Dedifferentiated amniotic fluid mesenchymal stem cell (primary cell): Measurements from ENCODE around the gene CCDC177.

Source experiments
- DNase-seq: peaks from one replicate; pipeline ENCODE4 v3.0.0-alpha.2; 2016; ENCODE audit errors: extremely low spot score

CCDC177 gene

DNA sequence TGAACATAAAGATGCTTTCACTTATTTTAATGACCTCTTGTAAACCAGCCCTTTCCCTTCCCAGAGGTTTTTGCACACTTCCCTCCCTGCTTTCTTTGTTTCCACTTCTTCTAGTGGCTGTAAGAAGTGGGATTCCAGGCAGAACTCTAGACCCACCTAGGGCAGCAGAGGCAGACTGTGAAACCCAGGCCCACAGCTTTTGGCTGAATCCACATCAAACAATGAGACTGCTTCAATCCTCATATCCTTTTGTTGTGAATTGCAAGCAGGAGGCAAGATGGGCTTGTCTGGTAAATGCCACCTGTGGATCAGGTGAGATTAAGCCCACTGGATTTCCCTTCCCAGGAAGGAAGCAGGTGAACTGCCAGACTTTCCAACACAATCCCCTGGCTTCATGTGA, 12.8 kb downstream of the CCDC177 start:
- no peak for DNase-seq

- no peak for DNase-seq
These were observed 13.8 kb downstream of the CCDC177 start for GRCh38 chr14:69560826-69561225.

- DNase-seq, result no peak
These were observed 15.1 kb downstream of the CCDC177 start for GRCh38 chr14:69559581-69560011.

DNA sequence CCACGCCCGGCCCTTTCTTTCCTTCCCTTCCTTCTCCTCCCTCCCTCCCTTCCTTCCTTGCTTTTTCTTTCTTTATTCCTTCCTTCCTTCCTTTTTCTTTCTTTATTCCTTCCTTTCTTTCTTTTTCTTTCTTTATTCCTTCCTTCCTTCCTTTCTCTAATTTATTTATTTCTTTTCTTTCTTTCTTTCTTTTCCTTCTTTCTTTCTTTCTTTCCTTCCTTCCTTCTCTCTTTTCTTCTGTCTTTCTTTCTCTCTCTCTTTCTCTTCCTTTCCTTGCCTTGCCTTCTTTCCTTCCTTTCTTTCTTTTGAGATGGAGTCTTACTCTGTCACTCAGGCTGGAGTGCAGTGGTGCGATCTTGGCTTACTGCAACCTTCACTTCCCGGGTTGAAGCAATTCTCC, 15.9 kb downstream of the CCDC177 start:
- no peak for DNase-seq

- DNase-seq, result no peak
These were observed 20.2 kb downstream of the CCDC177 start for GRCh38 chr14:69554500-69554899.

- DNase-seq, result no peak
These were observed 21.4 kb downstream of the CCDC177 start for GRCh38 chr14:69553252-69553651.

GRCh38 chr14:69551511-69551910, 23.2 kb downstream of the CCDC177 start:
- no peak for DNase-seq

DNA sequence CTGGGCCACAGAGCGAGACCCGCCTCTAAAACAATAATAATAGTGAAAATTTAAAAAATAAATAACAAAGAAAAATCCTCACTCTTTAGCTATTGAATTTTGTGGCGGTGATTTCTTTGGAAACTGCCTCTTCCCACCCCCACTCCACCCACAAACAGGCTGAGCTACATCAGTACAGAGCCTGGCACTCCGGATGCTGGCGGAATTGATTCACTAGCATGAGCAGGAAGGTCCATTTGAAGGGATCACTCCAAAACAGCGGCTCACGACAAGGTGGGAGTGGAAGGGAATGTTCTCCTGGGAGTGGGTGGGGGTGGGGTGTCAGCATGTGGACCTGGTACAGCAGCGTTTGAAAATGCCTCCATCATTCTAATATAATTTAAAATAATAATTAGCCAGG, 26.1 kb downstream of the CCDC177 start:
- no peak for DNase-seq

DNA sequence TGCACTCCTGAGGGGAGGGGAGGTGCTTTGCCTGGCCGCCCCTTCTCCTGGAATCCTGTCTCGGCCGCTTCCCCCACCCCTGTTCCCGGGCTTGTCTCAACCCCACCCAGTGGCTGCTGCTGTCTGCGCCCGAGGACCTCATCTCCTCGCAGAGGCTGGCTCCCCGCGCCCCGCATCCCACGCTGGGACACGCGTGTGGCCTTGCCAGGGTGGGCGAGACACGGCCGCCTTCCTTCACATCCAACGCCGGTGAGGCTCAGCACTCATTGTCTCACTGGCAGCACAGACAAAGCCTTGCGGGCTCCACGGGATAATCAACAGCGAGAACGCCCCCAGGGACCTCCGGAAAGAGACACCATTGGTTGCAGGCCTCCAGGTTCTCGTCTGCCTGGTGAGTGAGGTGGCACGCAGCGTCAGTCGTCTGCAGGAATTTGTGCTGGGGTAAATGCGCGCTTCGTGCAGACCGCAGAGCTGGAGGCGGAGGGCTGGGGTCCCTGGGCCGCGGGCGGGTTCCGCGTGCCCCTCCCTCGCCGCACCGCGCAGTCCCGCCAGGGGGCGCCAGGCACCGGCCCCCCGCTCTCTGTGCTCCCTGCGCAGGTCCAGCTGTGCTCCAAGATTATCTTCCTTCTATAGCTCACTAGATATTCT, 26.8 kb downstream of the CCDC177 start:
- DNase-seq, result no peak

DNA sequence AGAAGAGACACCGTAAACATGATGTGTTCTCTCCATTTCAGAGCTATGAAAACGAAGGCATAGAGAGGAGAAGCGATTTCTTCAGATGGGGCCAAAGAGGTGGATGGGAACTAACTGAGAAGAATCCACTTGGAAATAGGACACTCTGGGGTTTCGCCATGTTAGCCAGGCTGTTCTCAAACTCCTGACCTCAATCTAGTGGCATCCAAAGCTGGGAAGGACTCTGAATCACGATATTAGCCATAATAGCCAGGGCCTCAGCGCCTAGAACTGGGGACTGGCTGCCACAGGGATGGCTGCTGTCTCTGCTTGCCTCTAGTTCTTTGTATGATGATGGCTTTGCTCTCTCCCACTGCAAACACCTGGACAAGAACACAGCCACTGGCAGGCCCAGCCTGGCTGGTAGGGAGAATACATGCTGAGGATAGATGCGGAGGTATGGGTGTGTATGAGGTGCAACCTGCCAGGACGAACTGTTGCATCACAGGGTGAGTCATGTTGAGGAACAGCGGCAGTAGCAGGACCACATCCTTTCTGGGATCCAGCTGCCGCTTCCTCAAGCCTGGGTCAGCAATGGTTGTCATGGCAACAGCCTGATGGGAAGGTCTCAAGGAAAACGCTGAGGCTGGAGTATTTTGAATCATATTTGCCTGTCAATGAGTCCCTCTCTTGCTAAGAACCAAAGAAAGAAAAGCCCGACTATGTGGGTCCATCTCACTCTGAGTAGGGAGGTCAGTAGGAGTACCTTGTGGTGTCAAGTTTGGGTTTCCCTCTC, 31.1 kb downstream of the CCDC177 start:
- DNase-seq, result no peak

GRCh38 chr14:69542311-69542710, 32.4 kb downstream of the CCDC177 start:
- DNase-seq, result no peak

DNA sequence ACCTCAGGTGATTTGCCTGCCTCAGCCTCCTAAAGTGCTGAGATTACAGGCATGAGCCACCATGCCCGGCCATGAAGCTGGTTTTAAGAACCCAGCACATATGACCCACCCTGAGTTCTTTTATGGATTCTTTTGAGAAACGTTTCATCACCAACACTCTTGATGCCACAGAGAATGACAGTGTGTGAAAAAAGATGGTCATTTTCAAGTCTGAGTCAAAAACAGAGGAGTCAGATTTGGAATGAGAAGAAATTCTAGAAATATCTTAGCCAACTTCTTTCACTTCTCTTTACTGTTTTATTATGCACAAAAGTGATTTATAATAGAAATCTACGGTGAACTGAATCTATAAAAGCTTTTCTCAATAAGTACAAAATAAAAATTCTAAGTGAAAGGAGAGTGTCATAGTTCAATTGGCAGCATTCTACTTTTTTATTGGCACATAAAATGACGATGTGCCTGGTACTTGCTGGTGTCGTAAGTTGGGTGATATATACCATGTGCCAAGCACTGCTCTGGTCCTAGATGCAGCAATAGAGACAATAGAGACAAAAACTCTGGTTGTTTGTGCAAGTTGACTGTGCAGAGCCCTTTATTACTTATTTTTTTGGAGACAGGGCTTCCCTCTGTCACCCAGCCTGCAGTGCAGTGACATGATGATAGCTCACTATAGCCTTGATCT, 33.9 kb downstream of the CCDC177 start:
- DNase-seq, result no peak

GRCh38 chr14:69539631-69540410, 34.9 kb downstream of the CCDC177 start:
- DNase-seq, result no peak

GRCh38 chr14:69538766-69539165, 35.9 kb downstream of the CCDC177 start:
- no peak for DNase-seq

DNA sequence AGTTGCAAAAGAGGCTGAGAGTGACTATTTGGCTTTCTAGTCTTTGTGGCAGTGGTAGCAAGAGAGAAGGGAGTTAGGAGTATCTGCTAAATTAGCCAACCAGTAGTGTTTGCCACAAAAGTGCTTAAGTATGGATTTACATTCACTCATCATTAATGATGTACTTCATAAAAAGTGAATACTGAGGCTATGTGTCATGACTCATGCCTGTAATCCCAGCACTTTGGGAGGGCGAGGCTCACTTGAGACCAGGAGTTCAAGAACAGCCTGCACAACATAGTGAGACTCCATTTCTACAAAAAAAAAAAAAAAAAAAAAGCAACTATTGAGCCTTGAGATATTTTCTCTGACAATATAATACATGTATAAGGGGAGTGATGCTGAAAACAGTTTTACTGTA, 36.8 kb downstream of the CCDC177 start:
- no peak for DNase-seq

DNA sequence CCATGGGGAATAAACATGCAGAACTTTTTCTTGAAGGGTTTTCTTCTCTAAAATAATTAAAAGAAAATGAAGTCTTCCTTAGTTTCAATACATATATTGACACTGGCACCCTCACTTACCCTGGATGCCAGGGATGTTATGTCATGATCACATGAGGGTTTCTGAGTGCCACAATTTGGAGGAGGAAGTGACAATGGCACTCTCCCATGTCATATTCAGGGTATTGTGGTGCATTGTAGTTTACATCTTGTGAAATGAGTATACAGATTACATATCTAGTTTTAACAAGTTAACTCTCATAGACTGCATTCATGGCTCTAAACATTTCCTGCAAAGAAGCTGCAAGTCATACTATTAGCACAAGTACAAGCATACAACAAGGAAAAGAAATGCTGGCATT, 37.7 kb downstream of the CCDC177 start:
- no peak for DNase-seq

DNA sequence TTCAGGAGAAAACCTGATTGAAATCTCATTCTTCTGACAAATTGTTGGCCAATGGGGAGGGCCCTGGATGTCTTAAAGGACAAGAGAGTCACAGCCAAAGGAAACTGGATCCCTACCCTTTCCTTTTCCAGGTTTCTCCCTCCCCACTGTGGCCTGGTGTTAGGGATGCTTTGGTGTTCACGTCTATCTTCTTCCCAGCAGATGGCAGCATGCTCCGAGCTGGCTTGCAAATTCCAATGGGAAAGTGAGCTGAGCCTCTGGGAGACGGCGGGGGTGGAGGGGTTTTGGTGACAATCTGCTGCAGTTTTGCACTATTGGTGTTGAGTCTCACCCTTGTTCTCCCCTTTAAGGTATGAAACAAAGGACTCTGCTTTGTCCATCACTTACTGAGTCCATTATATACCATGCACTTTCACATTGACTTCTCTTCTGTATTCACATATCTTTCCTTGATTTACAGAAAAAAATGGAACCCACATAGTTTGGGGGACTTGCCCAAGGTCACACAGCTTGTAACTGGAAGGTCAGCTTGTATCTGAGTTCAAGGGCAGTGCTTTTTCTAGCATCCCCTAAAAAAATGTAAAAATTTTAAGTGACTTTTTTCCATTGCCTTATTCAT, 39.3 kb downstream of the CCDC177 start:
- peak; percentile 46 for DNase-seq

GRCh38 chr14:69532561-69533340, 41.9 kb downstream of the CCDC177 start:
- DNase-seq, result no peak

GRCh38 chr14:69531135-69531534, 43.5 kb downstream of the CCDC177 start:
- DNase-seq, result no peak

DNA sequence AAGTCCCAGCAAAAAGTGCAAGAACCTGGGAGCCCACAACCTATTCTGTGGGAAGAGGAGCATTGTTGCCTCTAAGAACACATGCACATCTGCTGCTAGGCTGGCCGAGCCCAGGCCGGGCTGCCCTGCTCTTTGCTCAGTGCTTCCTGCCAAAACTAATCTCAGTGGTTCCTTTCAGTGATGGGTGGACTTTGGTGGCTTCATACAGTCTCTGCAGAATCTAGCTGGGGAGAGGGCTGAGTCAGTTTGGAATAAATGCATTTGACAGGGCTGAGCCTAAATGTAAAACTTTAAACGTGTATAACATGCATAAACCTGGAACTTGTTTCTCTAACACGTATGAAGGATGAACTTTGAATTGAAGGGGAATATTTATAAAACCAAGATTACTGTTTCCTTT, 44.6 kb downstream of the CCDC177 start:
- DNase-seq, result no peak

GRCh38 chr14:69529563-69529962, 45.1 kb downstream of the CCDC177 start:
- no peak for DNase-seq
